COLO668 (cell line): ENCODE data around the gene TACC2.

Source experiments
- DNase-seq: peaks from one replicate; lab custom pipeline; 2025; ENCODE audit not compliant: unreplicated experiment; lab: John Stamatoyannopoulos, UW

The TACC2 gene

GRCh38 chr10:122303271-122304053 lies 314.5 kb downstream of the TACC2 start:
- DNase-seq, result no peak
